NCI-H748 (cell line): Measurements from ENCODE around the gene TFE3.
A peak's percentile ranks its signal among the peaks of the same experiment; 100 is the strongest.
"Not testable (repeated sequence)": the region's sequence is repeated elsewhere in the genome, so short reads cannot be mapped to it uniquely, and the experiment has no call there.

Experiments used
- DNase-seq: peaks from one replicate; lab custom pipeline; 2025; ENCODE audit not compliant: unreplicated experiment; lab: John Stamatoyannopoulos, UW

TFE3 gene

GRCh38 chrX:49002091-49002935 lies 40.8 kb downstream of the TFE3 start, which contains the start of gene GRIPAP1:
Gene GRIPAP1, minus strand, starts transcription at chrX:49002264. Its CDS starts 35 bp downstream, at chrX:49002229.
- DNase-seq: peak; percentile 93

- peak; percentile 57 for DNase-seq
Observed at GRCh38 chrX:49001521-49002090, 41.6 kb downstream of the TFE3 start.

- DNase-seq: no peak
Observed at GRCh38 chrX:49000636-49001035, 42.5 kb downstream of the TFE3 start.

GRCh38 chrX:48999030-48999429 lies 44.1 kb downstream of the TFE3 start:
- DNase-seq: no peak

GRCh38 chrX:48998391-48998790 lies 44.8 kb downstream of the TFE3 start:
- DNase-seq: no peak

DNA sequence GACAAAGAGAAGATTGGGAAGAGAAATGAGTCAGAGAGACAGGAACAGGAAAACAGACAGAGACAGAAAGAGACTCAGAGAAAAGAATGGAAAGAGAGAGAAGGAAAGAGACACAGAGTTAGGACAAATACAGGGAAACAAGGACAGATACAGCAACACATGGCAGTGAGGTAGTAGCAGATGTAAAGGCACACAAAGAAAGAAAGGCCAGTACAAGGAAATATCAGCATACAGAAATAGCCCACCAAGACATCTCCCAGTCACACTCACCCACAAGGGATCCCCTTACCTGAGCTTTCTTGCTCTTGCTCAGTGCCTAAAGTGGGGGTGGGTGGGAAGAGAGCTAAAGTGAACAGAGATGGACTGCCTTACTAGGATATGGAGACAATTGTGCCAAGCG lies 45.3 kb downstream of the TFE3 start:
- DNase-seq: no peak

DNA sequence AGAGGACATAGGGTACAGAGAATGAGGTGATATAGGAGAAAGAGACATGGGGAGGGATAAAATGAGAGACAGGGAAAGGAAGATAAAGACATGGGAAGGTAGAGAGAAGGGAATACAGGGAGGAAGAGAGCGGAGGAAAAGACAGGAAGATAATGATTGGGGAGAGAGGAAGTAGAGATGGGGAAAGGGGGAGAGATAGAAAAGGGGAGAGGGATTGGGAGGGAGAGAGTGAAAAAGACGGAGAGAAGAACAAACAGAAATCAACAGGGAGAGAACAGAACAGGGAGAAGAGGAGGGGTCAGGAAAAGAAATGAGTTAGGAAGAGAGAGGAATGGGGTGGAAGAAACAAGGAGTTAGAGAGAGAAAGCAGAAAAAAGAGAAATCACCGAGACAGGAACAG lies 45.7 kb downstream of the TFE3 start:
- no peak for DNase-seq

GRCh38 chrX:48996969-48997368 lies 46.2 kb downstream of the TFE3 start:
- DNase-seq: no peak

GRCh38 chrX:48992341-48992740 lies 50.8 kb downstream of the TFE3 start:
- DNase-seq: no peak

- DNase-seq: no peak
Observed at GRCh38 chrX:48989483-48989882, 53.7 kb downstream of the TFE3 start.

GRCh38 chrX:48983896-48984295 lies 59.3 kb downstream of the TFE3 start:
- no peak for DNase-seq

DNA sequence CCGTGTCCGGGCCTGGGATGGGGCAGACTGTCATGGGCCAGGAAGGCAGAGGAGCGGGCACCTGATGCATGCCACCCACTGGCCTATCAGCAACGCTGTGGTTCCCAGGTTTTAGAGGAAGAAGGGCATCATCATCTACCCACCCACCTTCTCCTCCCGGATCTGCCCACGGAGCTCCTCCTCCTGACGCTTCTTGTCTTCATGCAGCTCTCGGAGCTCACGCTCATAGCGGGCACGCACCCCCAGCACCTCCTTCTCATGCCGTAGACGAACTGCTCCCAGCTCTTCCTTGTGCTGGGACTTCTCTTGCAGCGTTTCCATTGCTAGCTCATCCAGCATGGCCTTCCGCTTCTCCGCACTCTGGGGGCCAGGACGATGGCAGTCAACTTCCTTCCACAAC lies 60.1 kb downstream of the TFE3 start:
- DNase-seq: no peak

DNA sequence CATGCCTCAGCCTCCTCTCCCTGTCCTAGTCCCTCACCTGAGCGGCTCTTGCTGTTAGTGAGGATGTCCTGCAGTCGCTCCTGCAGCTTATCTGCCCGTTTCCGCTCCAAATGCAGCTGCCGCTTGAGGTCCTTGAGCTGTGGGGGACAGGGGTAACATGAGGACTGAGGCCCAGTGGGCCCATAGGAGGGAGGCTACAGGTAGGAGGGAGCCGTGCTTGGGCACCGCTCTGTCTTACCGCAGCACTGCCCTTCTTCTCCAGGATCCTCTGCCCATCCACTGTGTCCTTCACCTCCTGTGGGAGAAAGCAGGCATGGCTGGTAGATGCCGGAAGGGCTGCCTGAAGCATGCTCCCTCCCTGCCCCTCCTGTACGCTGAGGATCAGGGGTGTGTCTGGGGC lies 62.0 kb downstream of the TFE3 start:
- DNase-seq: no peak

DNA sequence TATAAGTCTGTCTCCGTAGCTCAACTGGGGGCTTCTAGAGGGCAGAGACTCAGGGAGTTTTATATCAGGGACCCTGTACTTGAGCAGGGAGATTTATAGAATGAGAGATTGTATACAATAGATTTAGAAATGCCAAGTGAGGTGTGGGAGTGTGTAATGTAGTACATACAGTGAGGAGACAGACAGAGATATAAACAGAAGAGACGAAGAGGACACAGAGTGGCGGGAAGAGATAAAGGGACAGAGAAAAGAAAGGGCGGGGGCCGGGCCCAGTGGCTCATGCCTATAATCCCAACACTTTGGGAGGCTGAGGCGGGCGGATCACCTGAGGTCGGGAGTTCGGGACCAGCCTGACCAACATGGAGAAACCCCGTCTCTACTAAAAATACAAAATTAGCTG lies 62.8 kb downstream of the TFE3 start:
- not testable (repeated sequence) for DNase-seq
